Vagina (tissue), 2 donors: Measurements from ENCODE around the gene CLCNKA. TPM values are rescaled to one million over a fixed set of nuclear protein-coding genes. Genes with fewer than 3 reads are reported as not detected.
"Not testable (repeated sequence)": the region's sequence is repeated elsewhere in the genome, so short reads cannot be mapped to it uniquely, and the experiment has no call there.

Experiments
- DNase-seq, 2 donors: peaks; one replicate each; pipeline ENCODE4 v3.0.0-alpha.2; 2017; ENCODE audit errors: extremely low spot score in 2 of 2
- H3K27ac ChIP-seq: fragments of 200-600 bp; sonication (generic); one replicate; pipeline ENCODE4 v1.5.1; 2019
- H3K27me3 ChIP-seq: fragments of 200-600 bp; sonication (generic); one replicate; pipeline ENCODE4 v1.5.1; 2019
- H3K36me3 ChIP-seq, 2 donors: fragments of 200-600 bp; sonication (generic); one replicate each; pipeline ENCODE4 v1.5.1; 2017 to 2019
- H3K4me1 ChIP-seq: fragments of 200-600 bp; sonication (generic); one replicate; pipeline ENCODE4 v1.5.1; 2019
- H3K4me3 ChIP-seq, 2 donors: fragments of 200-600 bp; sonication (generic); 1 replicate in 1 of 2; 2 replicates in 1 of 2; pipeline ENCODE4 v1.5.1; 2016 to 2019
- H3K9me3 ChIP-seq: fragments of 200-600 bp; sonication (generic); one replicate; pipeline ENCODE4 v1.5.1; 2019
- CTCF ChIP-seq, 3 experiments: fragments of 450-650 bp in 2 of 3; fragments of 200-600 bp in 1 of 3; sonication (generic) in 1 of 3; IDR thresholded peaks; one replicate each; pipeline ENCODE4 v1.5.1; 2017 to 2019; ENCODE audit warnings: antibody characterized with exemption in 3 of 3, mild to moderate bottlenecking in 2 of 3, moderate library complexity in 2 of 3
- POLR2A ChIP-seq, 2 donors: fragments of 450-650 bp; IDR thresholded peaks; one replicate each; pipeline ENCODE4 v1.6.1; 2017; ENCODE audit warnings: antibody characterized with exemption in 2 of 2, mild to moderate bottlenecking in 2 of 2, moderate library complexity in 2 of 2
- POLR2AphosphoS5 ChIP-seq, 2 donors: sonication (generic); formaldehyde crosslinking; IDR thresholded peaks; one replicate each; pipeline ENCODE4 v1.9.0; 2017; ENCODE audit warnings: antibody characterized with exemption in 2 of 2, mild to moderate bottlenecking in 2 of 2, low read depth in 1 of 2; ENCODE audit not compliant: insufficient read depth in 1 of 2
- intact Hi-C: fragments of 100-400 bp; cut with DNase I; formaldehyde crosslinking; loops from one replicate; pipeline ENCODE4 v1.15.1; 2023
- total RNA-seq: library from RNA; depleted of rRNA; stranded (reverse); fragments of >200 nt; gene quantifications from one replicate; pipeline ENCODE4 v1.2.3, GENCODE V29; 2016

CLCNKA gene
- total RNA-seq, 1 donor from 2014 or later, result 0.25 TPM

- TF ChIP-seq CTCF (IDR thresholded peaks at IDR 0.05) (no peak), POLR2AphosphoS5 (IDR thresholded peaks at IDR 0.05; ENCODE audit: insufficient read depth in 1 of 2, low read depth in 1 of 2) (no peak), POLR2A (IDR thresholded peaks at IDR 0.05) (no peak)
- no peak overlapping the region for H3K4me3 ChIP-seq
- H3K27me3 ChIP-seq, result no peaks in the 10 kb centered on the region
- no peaks in the 10 kb centered on the region for H3K9me3 ChIP-seq
- no peaks in the 10 kb centered on the region for H3K4me1 ChIP-seq
- DNase-seq, result no peak
- no peak overlapping the region for H3K27ac ChIP-seq
- H3K36me3 ChIP-seq, result no peaks in the 10 kb centered on the region
- intact Hi-C loops, result no loop called here
Observed at GRCh38 chr1:16042096-16042495, 20.3 kb downstream of the CLCNKA start.

DNA sequence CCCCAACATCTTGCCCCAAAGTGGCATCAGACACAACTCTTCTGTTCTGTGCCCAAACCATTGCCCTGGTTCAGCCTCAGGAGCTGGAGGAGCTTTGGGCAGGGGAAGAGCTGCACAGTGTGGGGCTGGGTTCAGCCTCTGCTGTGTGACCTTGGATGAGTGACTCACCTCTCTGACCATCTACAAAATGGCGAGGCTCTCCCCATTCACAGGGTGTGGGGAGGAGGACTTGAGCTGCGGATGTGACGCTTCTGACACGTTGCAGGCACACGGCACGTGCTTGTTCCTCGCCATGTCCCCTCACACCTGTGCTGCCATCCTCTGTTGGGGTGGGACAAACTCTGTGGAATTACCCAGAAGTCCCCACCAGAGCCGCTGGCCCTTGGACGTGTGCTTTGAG is 20.8 kb downstream of the CLCNKA start:
- intact Hi-C loops, H3K36me3 ChIP-seq, H3K27me3 ChIP-seq, DNase-seq, H3K4me3 ChIP-seq, H3K9me3 ChIP-seq, H3K27ac ChIP-seq, H3K4me1 ChIP-seq: not testable (repeated sequence)

DNA sequence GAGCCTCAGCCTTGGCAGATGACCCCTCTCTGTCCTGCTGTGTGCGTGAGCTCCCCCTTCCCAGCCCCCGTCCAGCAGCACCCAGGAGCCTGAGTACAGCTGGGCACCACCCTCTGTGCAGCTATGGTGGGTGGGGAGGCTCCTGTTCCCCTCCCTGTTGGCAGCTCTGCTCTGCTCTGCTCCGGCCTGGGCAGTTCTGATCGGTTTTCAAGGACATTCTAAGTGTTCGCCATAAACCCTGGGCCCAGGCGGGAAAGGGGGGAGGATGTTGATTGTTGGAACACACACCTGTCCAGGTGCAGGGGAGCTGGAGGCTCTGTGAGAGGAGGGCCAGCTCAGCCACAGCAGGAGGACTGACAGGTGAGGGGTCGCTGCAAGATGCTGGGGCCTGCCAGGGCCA is 21.7 kb downstream of the CLCNKA start, which contains the start of gene CLCNKB:
Gene CLCNKB, plus strand, starts transcription at position 262 of the 400 bp plus-strand sequence. CDS start 711 bp downstream, outside the sequence.
- H3K4me1 ChIP-seq, result peaks cover 6% of the 10 kb centered on the region
- TF ChIP-seq POLR2A (IDR thresholded peaks at IDR 0.05) (no peak), CTCF (IDR thresholded peaks at IDR 0.05) (no peak), POLR2AphosphoS5 (IDR thresholded peaks at IDR 0.05; ENCODE audit: insufficient read depth in 1 of 2, low read depth in 1 of 2) (no peak)
- H3K4me3 ChIP-seq, result no peak within 1 kb of the TSS
- no peaks in the 10 kb centered on the region for H3K36me3 ChIP-seq
- H3K27ac ChIP-seq, result no peak within 1 kb of the TSS
- intact Hi-C loops, result no loop called here
- H3K9me3 ChIP-seq, result no peaks in the 10 kb centered on the region
- no peak for DNase-seq
- no peaks in the 10 kb centered on the region for H3K27me3 ChIP-seq

GRCh38 chr1:16043950-16044349 is 22.1 kb downstream of the CLCNKA start:
- Histone ChIP-seq H3K4me1 (peaks cover 10% of the 10 kb centered on the region), H3K9me3 (no peaks in the 10 kb centered on the region), H3K36me3 (no peaks in the 10 kb centered on the region), H3K4me3 (no peak overlapping the region), H3K27ac (no peak overlapping the region), H3K27me3 (no peaks in the 10 kb centered on the region)
- intact Hi-C loops, result no loop called here
- no peak for DNase-seq
- TF ChIP-seq POLR2AphosphoS5 (IDR thresholded peaks at IDR 0.05; ENCODE audit: insufficient read depth in 1 of 2, low read depth in 1 of 2) (no peak), POLR2A (IDR thresholded peaks at IDR 0.05) (no peak), CTCF (IDR thresholded peaks at IDR 0.05) (no peak)

DNA sequence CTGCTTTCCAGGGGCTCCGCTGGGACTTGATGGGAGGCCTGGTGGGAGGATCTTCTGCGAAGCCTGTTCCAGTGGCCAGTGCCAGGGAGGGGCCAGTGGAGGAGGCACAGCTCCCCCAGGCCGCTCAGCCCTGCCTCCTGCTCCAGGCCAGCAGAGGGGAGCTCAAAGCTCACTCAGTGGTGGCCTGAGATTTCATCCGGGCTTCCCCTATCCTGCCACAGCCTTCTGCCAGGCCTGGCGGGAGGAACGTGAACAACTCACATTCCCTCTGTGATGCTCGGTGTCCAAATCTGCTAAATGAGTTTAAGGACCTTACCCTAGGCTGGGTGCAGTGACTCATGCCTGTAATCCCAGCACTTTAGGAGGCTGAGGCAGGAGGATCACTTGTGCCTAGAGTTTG is 25.0 kb downstream of the CLCNKA start:
- Histone ChIP-seq H3K4me1 (peaks cover 13% of the 10 kb centered on the region), H3K9me3 (no peaks in the 10 kb centered on the region), H3K4me3 (no peak overlapping the region), H3K27ac (no peak overlapping the region), H3K36me3 (no peaks in the 10 kb centered on the region), H3K27me3 (no peaks in the 10 kb centered on the region)
- intact Hi-C loops, result loop anchor here (2.0 kb wide), 1 partner anchor 22 kb away; no protein-coding TSS in a partner anchor
- no peak for TF ChIP-seq POLR2A (IDR thresholded peaks at IDR 0.05)
- TF ChIP-seq CTCF (IDR thresholded peaks at IDR 0.05), result no peak
- TF ChIP-seq POLR2AphosphoS5 (IDR thresholded peaks at IDR 0.05; ENCODE audit: insufficient read depth in 1 of 2, low read depth in 1 of 2), result no peak
- DNase-seq, result no peak
